ENCODE data around the gene NUP210L.

NUP210L gene

DNA sequence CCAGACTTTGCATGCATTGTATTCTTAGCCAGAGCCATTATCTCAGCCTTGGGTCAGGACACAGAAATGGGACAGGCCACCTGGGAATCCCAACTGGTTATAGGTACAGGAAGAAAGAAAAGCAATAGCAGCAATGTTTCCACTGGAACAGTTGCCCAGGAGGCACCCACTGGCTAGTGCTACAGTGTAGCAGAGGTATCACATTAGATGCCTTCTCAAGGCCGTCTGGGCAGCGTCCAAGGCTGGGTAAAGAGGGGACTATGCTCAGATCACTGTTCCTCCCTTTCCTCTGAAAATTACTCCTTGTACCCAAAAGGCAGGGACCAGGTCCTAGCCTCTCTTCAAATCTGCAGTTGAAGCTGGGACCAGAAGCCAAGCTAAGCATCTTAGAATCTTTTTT is 184.5 kb downstream of the NUP210L start:
- no peaks in the 10 kb centered on the region for H3K9me3 ChIP-seq
- TF ChIP-seq, protein P1, sequence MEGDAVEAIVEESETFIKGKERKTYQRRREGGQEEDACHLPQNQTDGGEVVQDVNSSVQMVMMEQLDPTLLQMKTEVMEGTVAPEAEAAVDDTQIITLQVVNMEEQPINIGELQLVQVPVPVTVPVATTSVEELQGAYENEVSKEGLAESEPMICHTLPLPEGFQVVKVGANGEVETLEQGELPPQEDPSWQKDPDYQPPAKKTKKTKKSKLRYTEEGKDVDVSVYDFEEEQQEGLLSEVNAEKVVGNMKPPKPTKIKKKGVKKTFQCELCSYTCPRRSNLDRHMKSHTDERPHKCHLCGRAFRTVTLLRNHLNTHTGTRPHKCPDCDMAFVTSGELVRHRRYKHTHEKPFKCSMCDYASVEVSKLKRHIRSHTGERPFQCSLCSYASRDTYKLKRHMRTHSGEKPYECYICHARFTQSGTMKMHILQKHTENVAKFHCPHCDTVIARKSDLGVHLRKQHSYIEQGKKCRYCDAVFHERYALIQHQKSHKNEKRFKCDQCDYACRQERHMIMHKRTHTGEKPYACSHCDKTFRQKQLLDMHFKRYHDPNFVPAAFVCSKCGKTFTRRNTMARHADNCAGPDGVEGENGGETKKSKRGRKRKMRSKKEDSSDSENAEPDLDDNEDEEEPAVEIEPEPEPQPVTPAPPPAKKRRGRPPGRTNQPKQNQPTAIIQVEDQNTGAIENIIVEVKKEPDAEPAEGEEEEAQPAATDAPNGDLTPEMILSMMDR (IDR thresholded peaks at IDR 0.05): no peak
- peaks cover 24 to 32% of the 10 kb centered on the region in 2 experiments for H3K4me1 ChIP-seq (ENCODE audit: control insufficient read depth in 1 of 2, insufficient read depth in 1 of 2, low read depth in 1 of 2, low read length in 1 of 2)
- no peak overlapping the region for H3K4me3 ChIP-seq (ENCODE audit: low read depth in 1 of 2, low read length in 1 of 2)
- H3K27ac ChIP-seq: no peak overlapping the region
- H3K36me3 ChIP-seq: peaks cover 26% of the 10 kb centered on the region
- no peaks in the 10 kb centered on the region for H3K27me3 ChIP-seq

DNA sequence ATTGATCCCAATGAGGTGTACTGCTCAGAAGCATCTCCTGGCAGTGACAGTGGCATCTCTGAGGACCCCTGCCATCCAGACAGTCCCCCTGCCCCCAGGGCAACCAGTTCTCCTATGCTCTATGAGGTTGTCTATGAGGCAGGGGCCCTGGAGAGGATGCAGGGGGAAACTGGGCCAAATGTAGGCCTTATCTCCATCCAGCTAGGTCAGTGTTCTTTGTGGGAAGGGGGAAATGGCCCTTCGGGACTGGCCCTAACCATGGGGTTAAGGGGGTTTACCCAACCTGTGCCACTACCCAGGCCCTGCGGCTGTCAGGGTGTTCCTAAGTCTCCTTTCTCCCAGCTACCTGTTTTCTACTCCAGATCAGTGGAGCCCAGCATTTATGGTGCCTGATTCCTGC is 185.9 kb downstream of the NUP210L start:
- H3K4me1 ChIP-seq (ENCODE audit: control insufficient read depth in 1 of 2, insufficient read depth in 1 of 2, low read depth in 1 of 2, low read length in 1 of 2): peaks cover 27 to 38% of the 10 kb centered on the region in 2 experiments
- no peak overlapping the region for H3K4me3 ChIP-seq (ENCODE audit: low read depth in 1 of 2, low read length in 1 of 2)
- H3K27ac ChIP-seq: no peak overlapping the region
- TF ChIP-seq, protein P1 (IDR thresholded peaks at IDR 0.05): no peak
- H3K27me3 ChIP-seq: no peaks in the 10 kb centered on the region
- peaks cover 14% of the 10 kb centered on the region for H3K36me3 ChIP-seq
- no peaks in the 10 kb centered on the region for H3K9me3 ChIP-seq

DNA sequence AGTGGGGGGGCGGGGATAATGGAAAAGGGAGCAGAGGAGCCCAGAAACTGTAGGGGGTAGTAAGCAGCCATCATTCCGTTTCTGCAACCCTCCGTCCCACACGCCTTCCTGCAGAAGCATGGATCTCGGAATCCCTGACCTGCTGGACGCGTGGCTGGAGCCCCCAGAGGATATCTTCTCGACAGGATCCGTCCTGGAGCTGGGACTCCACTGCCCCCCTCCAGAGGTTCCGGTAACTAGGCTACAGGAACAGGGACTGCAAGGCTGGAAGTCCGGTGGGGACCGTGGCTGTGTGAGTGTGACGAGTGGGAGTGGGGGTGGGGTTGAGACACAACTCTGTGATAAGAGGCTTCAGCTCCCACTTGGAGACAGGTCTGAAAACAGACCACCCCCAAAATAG is 186.5 kb downstream of the NUP210L start:
- H3K4me3 ChIP-seq (ENCODE audit: low read depth in 1 of 2, low read length in 1 of 2): peak overlapping the region; percentile 71 to 77
- TF ChIP-seq, protein P1 (IDR thresholded peaks at IDR 0.05): no peak
- no peak overlapping the region for H3K27ac ChIP-seq
- H3K36me3 ChIP-seq: peaks cover 8% of the 10 kb centered on the region
- peaks cover 33 to 42% of the 10 kb centered on the region in 2 experiments for H3K4me1 ChIP-seq (ENCODE audit: control insufficient read depth in 1 of 2, insufficient read depth in 1 of 2, low read depth in 1 of 2, low read length in 1 of 2)
- no peaks in the 10 kb centered on the region for H3K9me3 ChIP-seq
- H3K27me3 ChIP-seq: no peaks in the 10 kb centered on the region

DNA sequence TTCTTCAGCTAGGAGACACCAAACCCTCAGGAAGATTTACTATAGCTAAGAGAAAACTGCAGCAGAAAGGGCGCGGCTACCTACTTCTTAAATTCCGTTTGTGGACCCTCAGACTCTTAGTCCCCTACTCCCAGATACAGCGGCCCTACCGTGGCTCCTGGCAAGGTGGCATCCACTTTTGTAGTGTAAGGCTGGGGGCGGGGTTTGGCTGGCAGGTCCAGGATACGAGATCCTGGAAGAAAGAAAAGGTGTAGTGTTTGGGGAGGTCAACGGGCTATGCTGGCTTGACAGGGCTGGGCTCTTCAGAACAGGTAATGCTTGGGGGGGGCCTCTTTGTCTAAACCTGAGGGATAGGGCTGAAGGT is 186.9 kb downstream of the NUP210L start:
- TF ChIP-seq, protein P1 (IDR thresholded peaks at IDR 0.05): peak; percentile 7
- Histone ChIP-seq H3K27ac (peak overlapping the region; percentile 85), H3K27me3 (no peaks in the 10 kb centered on the region), H3K4me1 (ENCODE audit: control insufficient read depth in 1 of 2, insufficient read depth in 1 of 2, low read depth in 1 of 2, low read length in 1 of 2) (peaks cover 37 to 43% of the 10 kb centered on the region in 2 experiments), H3K36me3 (peaks cover 4% of the 10 kb centered on the region), H3K4me3 (ENCODE audit: low read depth in 1 of 2, low read length in 1 of 2) (peak overlapping the region; percentile 71 to 77), H3K9me3 (no peaks in the 10 kb centered on the region)

DNA sequence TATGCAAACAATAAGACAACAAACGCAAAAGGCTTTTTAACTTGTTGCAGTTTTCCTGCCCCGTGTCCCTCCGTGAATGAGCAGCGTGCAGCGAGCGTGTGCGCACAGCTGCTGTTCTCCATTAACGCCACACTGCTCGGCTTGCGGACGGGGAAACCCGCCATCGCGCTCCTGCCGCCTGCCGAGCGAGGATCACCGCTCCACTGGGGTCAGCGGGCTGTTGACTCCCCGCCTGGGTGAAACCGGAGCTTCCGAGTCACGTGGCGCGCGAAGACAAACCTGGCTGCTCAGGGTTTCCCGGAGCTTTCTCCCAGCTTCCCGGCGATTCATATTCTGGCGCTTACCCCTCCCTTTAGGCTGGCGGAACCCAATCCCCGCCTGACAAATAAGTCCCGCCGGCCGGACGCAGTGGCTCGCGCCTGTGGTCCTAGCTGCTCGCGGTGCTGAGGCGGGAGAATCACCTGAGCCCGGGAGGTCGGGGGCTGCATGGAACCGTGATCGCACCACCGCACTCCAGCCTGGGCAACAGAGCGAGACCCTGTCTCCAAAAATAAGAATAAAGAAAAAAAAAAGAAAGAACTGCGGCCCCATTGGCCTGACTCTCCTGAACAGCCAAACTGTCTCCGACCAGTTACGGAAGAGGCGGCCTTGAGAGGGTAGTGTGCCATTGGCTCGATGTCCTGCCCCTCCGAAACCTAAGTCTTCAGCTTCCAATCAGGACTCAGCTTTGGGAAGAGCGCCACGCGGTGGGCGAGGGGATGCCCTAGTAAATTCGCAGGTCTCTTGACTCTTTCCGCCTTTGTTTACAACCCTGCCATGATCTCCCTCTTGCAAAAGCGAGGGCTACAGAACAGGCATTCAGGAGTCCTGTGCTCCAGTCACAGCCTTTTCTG is 187.5 kb downstream of the NUP210L start, which contains the start of gene CREB3L4:
TSS of gene CREB3L4 (plus strand) at position 796 of the 893 bp plus-strand sequence. CDS start 624 bp downstream, outside the sequence.
- H3K9me3 ChIP-seq: no peaks in the 10 kb centered on the region
- no peaks in the 10 kb centered on the region for H3K36me3 ChIP-seq
- peak within 1 kb of the TSS; percentile 85 for H3K27ac ChIP-seq
- H3K4me3 ChIP-seq (ENCODE audit: low read depth in 1 of 2, low read length in 1 of 2): peak within 1 kb of the TSS; percentile 71 to 77
- H3K4me1 ChIP-seq (ENCODE audit: control insufficient read depth in 1 of 2, insufficient read depth in 1 of 2, low read depth in 1 of 2, low read length in 1 of 2): peaks cover 43 to 49% of the 10 kb centered on the region in 2 experiments
- TF ChIP-seq, protein P1 (IDR thresholded peaks at IDR 0.05): peak; percentile 36
- no peaks in the 10 kb centered on the region for H3K27me3 ChIP-seq

All from neutrophil (primary cell).